Neural progenitor cell (in vitro differentiated cells): ENCODE results near the gene SMYD5. TPM values are rescaled to one million over a fixed set of nuclear protein-coding genes. Genes with fewer than 3 reads are reported as not detected.

ENCODE experiments used
- DNase-seq: peaks from one replicate; pipeline ENCODE4 v3.0.0-alpha.2; 2016; ENCODE audit warnings: low spot score
- H2AFZ ChIP-seq: fragments of 200-600 bp; sonication (generic); replicated peaks from 2 replicates; pipeline ENCODE4 v1.6.1; 2016; ENCODE audit warnings: antibody characterized with exemption
- H3F3A ChIP-seq: fragments of 200-600 bp; sonication (generic); 2 replicates; pipeline ENCODE4 v1.6.1; 2016; ENCODE audit warnings: antibody characterized with exemption, low read depth
- H3K27ac ChIP-seq: fragments of 200-600 bp; sonication (generic); 2 replicates; pipeline ENCODE4 v1.5.1; 2016; ENCODE audit warnings: mild to moderate bottlenecking
- H3K27me3 ChIP-seq: fragments of 200-600 bp; sonication (generic); 2 replicates; pipeline ENCODE4 v1.6.1; 2016; ENCODE audit warnings: mild to moderate bottlenecking, moderate library complexity
- H3K36me3 ChIP-seq: fragments of 200-600 bp; sonication (generic); 2 replicates; pipeline ENCODE4 v1.5.1; 2016
- H3K4me1 ChIP-seq: fragments of 200-600 bp; sonication (generic); 2 replicates; pipeline ENCODE4 v1.6.1; 2016; ENCODE audit warnings: mixed run types
- H3K4me2 ChIP-seq: fragments of 200-600 bp; sonication (generic); 2 replicates; pipeline ENCODE4 v1.6.1; 2016
- H3K4me3 ChIP-seq: fragments of 200-600 bp; sonication (generic); 2 replicates; pipeline ENCODE4 v1.5.1; 2016
- H3K79me2 ChIP-seq: fragments of 200-600 bp; sonication (generic); 2 replicates; pipeline ENCODE4 v1.6.1; 2016; ENCODE audit warnings: low read depth
- H3K9ac ChIP-seq: fragments of 200-600 bp; sonication (generic); 2 replicates; pipeline ENCODE4 v1.6.1; 2016
- H3K9me3 ChIP-seq: fragments of 200-600 bp; sonication (generic); 2 replicates; pipeline ENCODE4 v1.5.1; 2016; ENCODE audit warnings: low read depth
- H4K20me1 ChIP-seq: fragments of 200-600 bp; sonication (generic); 2 replicates; pipeline ENCODE4 v1.6.1; 2016; ENCODE audit warnings: low read depth
- H3K27ac Mint-ChIP-seq: 3 replicates; pipeline ENCODE4 v1.8.0; 2021; ENCODE audit warnings: mixed read lengths
- H3K27me3 Mint-ChIP-seq: 2 replicates; pipeline ENCODE4 v1.8.0; 2022; ENCODE audit warnings: low read depth, mild to moderate bottlenecking, inconsistent platforms, moderate library complexity, mixed read lengths; ENCODE audit not compliant: insufficient read depth
- H3K36me3 Mint-ChIP-seq: 3 replicates; pipeline ENCODE4 v1.8.0; 2021; ENCODE audit warnings: mixed read lengths
- H3K4me1 Mint-ChIP-seq: 3 replicates; pipeline ENCODE4 v1.8.0; 2021; ENCODE audit warnings: mixed read lengths
- H3K4me3 Mint-ChIP-seq: 3 replicates; pipeline ENCODE4 v1.8.0; 2021; ENCODE audit warnings: mild to moderate bottlenecking, moderate library complexity, mixed read lengths
- H3K9me3 Mint-ChIP-seq: 3 replicates; pipeline ENCODE4 v1.8.0; 2020; ENCODE audit warnings: mixed read lengths
- CTCF ChIP-seq: fragments of 200-600 bp; sonication (generic); IDR thresholded peaks from 2 replicates; pipeline ENCODE4 v1.5.1; 2017; ENCODE audit warnings: antibody characterized with exemption, mild to moderate bottlenecking
- EZH2 ChIP-seq: fragments of 200-600 bp; sonication (generic); IDR thresholded peaks from 2 replicates; pipeline ENCODE4 v1.6.1; 2017; ENCODE audit warnings: antibody characterized with exemption, mild to moderate bottlenecking, moderate library complexity
- EZH2phosphoT487 ChIP-seq: fragments of 200-600 bp; sonication (generic); IDR thresholded peaks from 2 replicates; pipeline ENCODE4 v1.6.1; 2017; ENCODE audit warnings: antibody characterized with exemption
- total RNA-seq: library from RNA; depleted of rRNA; stranded (reverse); fragments of >200 nt; gene quantifications from 2 replicates; pipeline ENCODE4 v1.2.3, GENCODE V29; 2015; ENCODE audit warnings: low replicate concordance

SMYD5 gene
- total RNA-seq, 1 donor from 2014 or later = 21.0 TPM

- no peaks in the 10 kb centered on the region for H3K9me3 ChIP-seq
- peak overlapping the region; percentile 79 for H3K4me2 ChIP-seq
- H3K4me1 ChIP-seq = peaks cover 14% of the 10 kb centered on the region
- peaks cover 92% of the 10 kb centered on the region for H3K27me3 ChIP-seq
- Mint-ChIP-seq H3K27me3 (peaks cover 35% of the 10 kb centered on the region), H3K4me3 (peak overlapping the region; percentile 89), H3K4me1 (peaks cover 18% of the 10 kb centered on the region), H3K9me3 (peaks cover 2% of the 10 kb centered on the region), H3K36me3 (peaks cover 2% of the 10 kb centered on the region), H3K27ac (no peak overlapping the region)
- H3K27ac ChIP-seq = no peak overlapping the region
- peaks cover 18% of the 10 kb centered on the region for H3F3A ChIP-seq
- DNase-seq = peak; percentile 95
- TF ChIP-seq EZH2 (peak; percentile 7), CTCF (peak; percentile 98), EZH2phosphoT487 (peak; percentile 16)
- H3K36me3 ChIP-seq = no peaks in the 10 kb centered on the region
- H3K9ac ChIP-seq = no peak overlapping the region
- H2AFZ ChIP-seq = peak overlapping the region; percentile 89
- peak overlapping the region; percentile 46 for H3K4me3 ChIP-seq
- H4K20me1 ChIP-seq = peaks cover 20% of the 10 kb centered on the region
- no peaks in the 10 kb centered on the region for H3K79me2 ChIP-seq
Measured at GRCh38 chr2:73176881-73177644, 37.0 kb upstream of the SMYD5 start.

GRCh38 chr2:73177645-73178255 is 36.3 kb upstream of the SMYD5 start:
- no peaks in the 10 kb centered on the region for H3K36me3 ChIP-seq
- peaks cover 14% of the 10 kb centered on the region for H3K4me1 ChIP-seq
- H3K27me3 ChIP-seq = peaks cover 95% of the 10 kb centered on the region
- H3K4me2 ChIP-seq = peak overlapping the region; percentile 79
- Mint-ChIP-seq H3K9me3 (peaks cover 2% of the 10 kb centered on the region), H3K4me3 (peak overlapping the region; percentile 89), H3K27me3 (peaks cover 38% of the 10 kb centered on the region), H3K36me3 (peaks cover 2% of the 10 kb centered on the region), H3K27ac (no peak overlapping the region), H3K4me1 (peaks cover 18% of the 10 kb centered on the region)
- H3F3A ChIP-seq = peaks cover 18% of the 10 kb centered on the region
- H3K4me3 ChIP-seq = peak overlapping the region; percentile 46
- H3K9me3 ChIP-seq = no peaks in the 10 kb centered on the region
- TF ChIP-seq EZH2phosphoT487 (no peak), CTCF (no peak), EZH2 (no peak)
- H2AFZ ChIP-seq = peak overlapping the region; percentile 7
- H4K20me1 ChIP-seq = peaks cover 20% of the 10 kb centered on the region
- no peak overlapping the region for H3K27ac ChIP-seq
- no peak overlapping the region for H3K9ac ChIP-seq
- DNase-seq = peak; percentile 16
- H3K79me2 ChIP-seq = no peaks in the 10 kb centered on the region

- TF ChIP-seq EZH2 = no peak
- no peak for TF ChIP-seq CTCF
- no peak for TF ChIP-seq EZH2phosphoT487
- no peaks in the 10 kb centered on the region for H3K9me3 Mint-ChIP-seq
- Histone ChIP-seq H3K4me1 (no peaks in the 10 kb centered on the region), H3K4me2 (no peak overlapping the region), H3F3A (no peaks in the 10 kb centered on the region), H3K4me3 (no peak overlapping the region), H2AFZ (no peak overlapping the region), H3K9me3 (no peaks in the 10 kb centered on the region), H3K27me3 (peaks cover 29% of the 10 kb centered on the region), H3K27ac (no peak overlapping the region), H3K79me2 (no peaks in the 10 kb centered on the region), H3K36me3 (no peaks in the 10 kb centered on the region), H4K20me1 (no peaks in the 10 kb centered on the region), H3K9ac (no peak overlapping the region)
- H3K36me3 Mint-ChIP-seq = no peaks in the 10 kb centered on the region
- no peak overlapping the region for H3K27ac Mint-ChIP-seq
- no peaks in the 10 kb centered on the region for H3K4me1 Mint-ChIP-seq
- no peak for DNase-seq
- H3K4me3 Mint-ChIP-seq = no peak overlapping the region
- H3K27me3 Mint-ChIP-seq = peaks cover 13% of the 10 kb centered on the region
Measured at GRCh38 chr2:73185965-73186364, 28.1 kb upstream of the SMYD5 start.
